Erythroblast (primary cell): Measurements from ENCODE around the gene ZNF385A.
A peak's percentile ranks its signal among the peaks of the same experiment; 100 is the strongest.

Source experiments
- DNase-seq, 2 experiments: peaks; one replicate each; lab custom pipeline; 2025; lab: John Stamatoyannopoulos, UW
- GATA1 ChIP-seq: IDR thresholded peaks from 2 replicates; pipeline ENCODE4 v1.6.1; 2011; ENCODE audit warnings: low read depth, mild to moderate bottlenecking, control low read depth, low read length, moderate library complexity
- POLR2A ChIP-seq: IDR thresholded peaks from 2 replicates; pipeline ENCODE4 v1.6.1; 2011; ENCODE audit warnings: mild to moderate bottlenecking, low read length

Gene ZNF385A

GRCh38 chr12:54392485-54393206 is 8.1 kb upstream of the ZNF385A start:
- TF ChIP-seq GATA1 (no peak), POLR2A (no peak)
- DNase-seq: no peak

- peak; percentile 53 to 58 for DNase-seq
- no peak for TF ChIP-seq GATA1
- TF ChIP-seq POLR2A: no peak
Measured at GRCh38 chr12:54390668-54391551, 6.4 kb upstream of the ZNF385A start.

DNA sequence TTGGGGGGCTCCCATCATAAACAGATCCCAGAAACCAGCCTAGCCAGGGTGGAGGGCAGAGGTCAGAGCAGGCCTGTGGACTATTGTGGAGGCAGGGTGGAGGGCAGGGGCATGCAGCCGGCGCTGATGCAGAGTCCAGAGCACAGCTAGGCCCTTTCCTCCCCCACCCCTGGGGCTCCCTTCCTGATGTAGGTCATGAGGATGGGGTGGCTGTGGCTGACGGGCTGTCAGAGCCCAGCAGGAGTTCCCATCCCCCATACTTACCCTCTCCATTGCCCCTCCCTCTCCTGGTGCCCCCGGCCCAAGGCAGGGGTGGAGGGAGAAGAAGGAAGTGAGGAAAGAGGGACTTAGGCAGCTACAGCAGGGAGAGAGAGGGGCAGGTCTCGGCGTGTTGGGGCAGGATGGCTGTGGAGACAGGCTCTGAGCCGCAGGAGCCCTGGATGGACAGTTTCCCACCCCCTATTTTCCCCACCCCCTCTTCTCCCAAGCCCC is 5.7 kb upstream of the ZNF385A start:
- TF ChIP-seq POLR2A: no peak
- TF ChIP-seq GATA1: no peak
- DNase-seq: no peak

DNA sequence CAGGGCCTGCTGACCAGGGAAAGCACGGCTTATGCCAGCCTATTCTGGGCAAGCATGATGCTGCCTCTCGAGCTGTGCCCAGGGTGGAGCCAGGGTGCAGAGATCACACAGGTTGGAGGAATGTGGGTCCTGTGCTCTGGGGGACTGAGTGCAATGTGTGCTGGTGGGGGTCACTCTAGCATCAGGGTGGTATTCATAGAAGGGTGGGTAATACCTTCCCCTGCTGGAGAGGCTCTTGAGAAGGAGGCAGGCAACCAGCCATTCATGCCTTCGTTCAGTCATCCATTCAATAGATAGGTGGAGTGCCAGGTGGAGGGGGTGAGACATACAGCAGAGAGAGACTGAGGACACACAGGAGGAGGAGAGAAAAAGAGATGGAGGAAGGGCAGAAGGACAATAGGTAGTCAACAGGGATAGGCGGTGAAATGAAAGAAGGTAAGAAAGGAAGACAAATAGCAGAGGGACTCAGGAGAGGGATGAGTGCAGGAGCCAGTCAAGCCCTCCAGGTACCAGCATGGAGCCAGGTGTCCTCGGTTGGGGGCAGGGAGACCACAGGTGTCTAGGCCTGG is 5.2 kb upstream of the ZNF385A start:
- no peak for DNase-seq
- TF ChIP-seq GATA1: no peak
- TF ChIP-seq POLR2A: no peak

DNA sequence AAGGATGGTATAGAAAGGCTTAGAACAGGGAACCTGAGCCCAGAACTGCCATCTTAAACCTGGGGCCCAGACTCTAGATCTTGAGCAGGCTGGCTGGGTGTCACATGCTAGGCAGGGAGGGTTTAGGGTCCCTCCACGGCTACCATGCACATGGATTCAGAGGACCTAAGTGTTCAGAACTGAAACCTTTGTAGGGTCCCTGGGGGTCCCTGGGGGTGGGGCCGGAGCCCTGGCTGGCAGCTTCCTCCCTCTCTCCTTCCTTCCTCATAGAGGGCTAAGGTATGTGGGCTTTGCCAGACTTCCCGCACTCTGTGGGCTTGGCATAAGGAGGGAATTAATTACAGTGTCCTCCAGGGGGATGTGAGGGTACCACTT is 4.6 kb upstream of the ZNF385A start:
- DNase-seq: no peak
- TF ChIP-seq POLR2A (no peak), GATA1 (no peak)

- no peak for TF ChIP-seq POLR2A
- TF ChIP-seq GATA1: no peak
- no peak for DNase-seq
Measured at GRCh38 chr12:54388237-54389133, 4.0 kb upstream of the ZNF385A start.

- DNase-seq: no peak
- no peak for TF ChIP-seq GATA1
- TF ChIP-seq POLR2A: no peak
Measured at GRCh38 chr12:54387114-54387467, 2.6 kb upstream of the ZNF385A start.

GRCh38 chr12:54386403-54387113 is 2.0 kb upstream of the ZNF385A start:
- no peak for TF ChIP-seq GATA1
- no peak for TF ChIP-seq POLR2A
- DNase-seq: no peak

GRCh38 chr12:54385251-54385914 is 850 bp upstream of the ZNF385A start:
- DNase-seq: no peak
- TF ChIP-seq GATA1 (no peak), POLR2A (no peak)

DNA sequence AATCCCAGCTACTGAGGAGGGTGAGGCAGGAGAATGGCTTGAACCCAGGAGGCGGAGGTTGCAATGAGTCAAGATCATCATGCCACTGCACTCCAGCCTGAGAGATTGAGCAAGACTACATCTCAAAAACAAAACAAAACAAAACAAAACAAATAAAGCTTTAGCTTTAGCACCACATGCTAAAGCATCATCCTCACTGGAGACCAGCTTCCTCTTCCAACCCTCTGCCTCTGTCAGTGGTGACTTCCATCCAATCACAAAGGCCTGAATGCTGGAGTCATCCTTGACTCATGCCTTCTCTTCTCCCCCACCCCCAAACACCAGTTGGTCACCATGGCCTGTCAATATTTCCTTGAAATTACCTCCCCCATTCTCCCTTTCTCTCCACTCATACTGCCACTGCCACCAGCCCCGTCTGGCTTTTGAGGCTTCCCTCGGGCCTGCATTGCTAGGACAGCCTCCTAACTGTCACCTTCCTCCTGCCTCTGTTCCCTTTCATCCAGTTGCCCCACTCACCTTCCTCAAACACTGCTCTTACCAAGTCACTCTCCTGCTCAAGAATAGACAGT is 1.4 kb downstream of the ZNF385A start:
- peak in 1 of 2 experiments; percentile 23 for DNase-seq
- TF ChIP-seq POLR2A (no peak), GATA1 (no peak)

- no peak for TF ChIP-seq POLR2A
- no peak for TF ChIP-seq GATA1
- no peak for DNase-seq
Measured at GRCh38 chr12:54381136-54381535, 3.4 kb downstream of the ZNF385A start.
